Activated naive CD8-positive, alpha-beta T cell treated with anti-CD3 and anti-CD28 coated beads, Interleukin-2, amount 50 U/mL, for 24 hours (primary cell): ENCODE results near the gene LY6G6F.
A peak's percentile ranks its signal among the peaks of the same experiment; 100 is the strongest.

Source experiments
- ATAC-seq: fragments of 150-1000 bp; cut with Tn5 transposase; one replicate; pipeline ENCODE4 v1.10.0; 2021
- DNase-seq: peaks from one replicate; pipeline ENCODE4 v3.0.0; 2021
- H3K27ac Mint-ChIP-seq: one replicate; pipeline ENCODE4 v1.8.0; 2021; ENCODE audit warnings: mild to moderate bottlenecking, mixed read lengths
- H3K27me3 Mint-ChIP-seq: one replicate; pipeline ENCODE4 v1.8.0; 2021; ENCODE audit warnings: mixed read lengths
- H3K36me3 Mint-ChIP-seq: one replicate; pipeline ENCODE4 v1.8.0; 2021; ENCODE audit warnings: low read depth, mixed read lengths
- H3K4me1 Mint-ChIP-seq: one replicate; pipeline ENCODE4 v1.8.0; 2021; ENCODE audit warnings: mixed read lengths
- H3K4me3 Mint-ChIP-seq: one replicate; pipeline ENCODE4 v1.8.0; 2021; ENCODE audit warnings: mild to moderate bottlenecking, moderate library complexity, mixed read lengths
- H3K9me3 Mint-ChIP-seq: one replicate; pipeline ENCODE4 v1.8.0; 2021; ENCODE audit warnings: mixed read lengths

The LY6G6F gene

GRCh38 chr6:31687860-31688693 lies 18.6 kb upstream of the LY6G6F start:
- Mint-ChIP-seq H3K4me3 (no peak overlapping the region), H3K27me3 (no peaks in the 10 kb centered on the region), H3K36me3 (peaks cover 11% of the 10 kb centered on the region), H3K4me1 (peaks cover 10% of the 10 kb centered on the region), H3K9me3 (no peaks in the 10 kb centered on the region), H3K27ac (no peak overlapping the region)
- DNase-seq = no peak
- ATAC-seq = no peak

- ATAC-seq = no peak
- H3K9me3 Mint-ChIP-seq = no peaks in the 10 kb centered on the region
- peaks cover 11% of the 10 kb centered on the region for H3K36me3 Mint-ChIP-seq
- H3K27ac Mint-ChIP-seq = peak overlapping the region; percentile 59
- no peak overlapping the region for H3K4me3 Mint-ChIP-seq
- peaks cover 10% of the 10 kb centered on the region for H3K4me1 Mint-ChIP-seq
- no peaks in the 10 kb centered on the region for H3K27me3 Mint-ChIP-seq
- DNase-seq = no peak
Observed at GRCh38 chr6:31689249-31690110, 17.2 kb upstream of the LY6G6F start.

- ATAC-seq = peak; percentile 44
- H3K4me1 Mint-ChIP-seq = peaks cover 10% of the 10 kb centered on the region
- DNase-seq = no peak
- no peaks in the 10 kb centered on the region for H3K27me3 Mint-ChIP-seq
- no peaks in the 10 kb centered on the region for H3K9me3 Mint-ChIP-seq
- peaks cover 15% of the 10 kb centered on the region for H3K36me3 Mint-ChIP-seq
- H3K4me3 Mint-ChIP-seq = no peak overlapping the region
- peak overlapping the region; percentile 59 for H3K27ac Mint-ChIP-seq
Observed at GRCh38 chr6:31690231-31691077, 16.2 kb upstream of the LY6G6F start.

GRCh38 chr6:31691078-31691463 lies 15.6 kb upstream of the LY6G6F start:
- peaks cover 10% of the 10 kb centered on the region for H3K4me1 Mint-ChIP-seq
- no peak overlapping the region for H3K4me3 Mint-ChIP-seq
- no peak overlapping the region for H3K27ac Mint-ChIP-seq
- no peaks in the 10 kb centered on the region for H3K9me3 Mint-ChIP-seq
- H3K27me3 Mint-ChIP-seq = no peaks in the 10 kb centered on the region
- no peak for ATAC-seq
- peaks cover 18% of the 10 kb centered on the region for H3K36me3 Mint-ChIP-seq
- no peak for DNase-seq

- no peak overlapping the region for H3K4me3 Mint-ChIP-seq
- no peak overlapping the region for H3K27ac Mint-ChIP-seq
- peaks cover 10% of the 10 kb centered on the region for H3K4me1 Mint-ChIP-seq
- no peaks in the 10 kb centered on the region for H3K27me3 Mint-ChIP-seq
- DNase-seq (no peak), ATAC-seq (no peak)
- peaks cover 19% of the 10 kb centered on the region for H3K36me3 Mint-ChIP-seq
- no peaks in the 10 kb centered on the region for H3K9me3 Mint-ChIP-seq
Observed at GRCh38 chr6:31691564-31692108, 15.0 kb upstream of the LY6G6F start.

GRCh38 chr6:31692353-31692752 lies 14.3 kb upstream of the LY6G6F start:
- no peaks in the 10 kb centered on the region for H3K27me3 Mint-ChIP-seq
- DNase-seq (no peak), ATAC-seq (no peak)
- no peak overlapping the region for H3K27ac Mint-ChIP-seq
- H3K4me1 Mint-ChIP-seq = peaks cover 11% of the 10 kb centered on the region
- H3K9me3 Mint-ChIP-seq = no peaks in the 10 kb centered on the region
- H3K36me3 Mint-ChIP-seq = peaks cover 20% of the 10 kb centered on the region
- H3K4me3 Mint-ChIP-seq = no peak overlapping the region

- Mint-ChIP-seq H3K27me3 (no peaks in the 10 kb centered on the region), H3K27ac (no peak overlapping the region), H3K36me3 (peaks cover 20% of the 10 kb centered on the region), H3K9me3 (no peaks in the 10 kb centered on the region), H3K4me1 (peaks cover 16% of the 10 kb centered on the region), H3K4me3 (no peak overlapping the region)
- no peak for ATAC-seq
- no peak for DNase-seq
Observed at GRCh38 chr6:31692886-31693285, 13.8 kb upstream of the LY6G6F start.

GRCh38 chr6:31693535-31693934 lies 13.1 kb upstream of the LY6G6F start:
- Mint-ChIP-seq H3K27me3 (no peaks in the 10 kb centered on the region), H3K27ac (no peak overlapping the region), H3K36me3 (peaks cover 21% of the 10 kb centered on the region), H3K4me3 (no peak overlapping the region), H3K9me3 (no peaks in the 10 kb centered on the region), H3K4me1 (peaks cover 18% of the 10 kb centered on the region)
- ATAC-seq (no peak), DNase-seq (no peak)

GRCh38 chr6:31697555-31697954 lies 9.1 kb upstream of the LY6G6F start:
- ATAC-seq (peak; percentile 18), DNase-seq (no peak)
- Mint-ChIP-seq H3K27ac (peak overlapping the region; percentile 53), H3K4me1 (peaks cover 27% of the 10 kb centered on the region), H3K4me3 (no peak overlapping the region), H3K36me3 (peaks cover 22% of the 10 kb centered on the region), H3K27me3 (no peaks in the 10 kb centered on the region), H3K9me3 (no peaks in the 10 kb centered on the region)

- no peak for ATAC-seq
- DNase-seq = no peak
- Mint-ChIP-seq H3K27me3 (no peaks in the 10 kb centered on the region), H3K4me1 (peaks cover 34% of the 10 kb centered on the region), H3K9me3 (no peaks in the 10 kb centered on the region), H3K36me3 (peaks cover 15% of the 10 kb centered on the region), H3K4me3 (peak overlapping the region; percentile 98), H3K27ac (peak overlapping the region; percentile 14)
Observed at GRCh38 chr6:31700740-31701401, 5.8 kb upstream of the LY6G6F start.

- ATAC-seq = no peak
- Mint-ChIP-seq H3K4me1 (peaks cover 34% of the 10 kb centered on the region), H3K27me3 (no peaks in the 10 kb centered on the region), H3K9me3 (no peaks in the 10 kb centered on the region), H3K4me3 (peak overlapping the region; percentile 98), H3K27ac (peak overlapping the region; percentile 93), H3K36me3 (peaks cover 11% of the 10 kb centered on the region)
- no peak for DNase-seq
Observed at GRCh38 chr6:31701666-31702404, 4.8 kb upstream of the LY6G6F start.

GRCh38 chr6:31702405-31702818 lies 4.3 kb upstream of the LY6G6F start:
- DNase-seq = peak; percentile 31

More at GRCh38 chr6:31702405-31702818, 4.3 kb upstream of the LY6G6F start:
- Mint-ChIP-seq H3K4me3 (peak overlapping the region; percentile 98), H3K27me3 (no peaks in the 10 kb centered on the region), H3K9me3 (no peaks in the 10 kb centered on the region), H3K36me3 (peaks cover 9% of the 10 kb centered on the region), H3K4me1 (peaks cover 32% of the 10 kb centered on the region), H3K27ac (peak overlapping the region; percentile 93)
- no peak for ATAC-seq
